GM12864 (cell line): ENCODE data around the gene CENPT.

Experiments used
- DNase-seq: peaks from one replicate; pipeline ENCODE4 v3.0.0-alpha.2; 2011; ENCODE audit warnings: low read depth
- H3K4me3 ChIP-seq: 2 replicates; pipeline ENCODE4 v1.5.1; 2011; ENCODE audit warnings: mild to moderate bottlenecking, low read depth, low read length, control low read depth
- CTCF ChIP-seq: IDR thresholded peaks from 2 replicates; pipeline ENCODE4 v1.5.1; 2011; ENCODE audit warnings: low read depth, mild to moderate bottlenecking, moderate library complexity, low read length, control low read depth, inconsistent platforms; ENCODE audit errors: missing control alignments

Gene CENPT

GRCh38 chr16:67801241-67801640 lies 46.3 kb downstream of the CENPT start:
- no peak overlapping the region for H3K4me3 ChIP-seq
- no peak for TF ChIP-seq CTCF
- no peak for DNase-seq

DNA sequence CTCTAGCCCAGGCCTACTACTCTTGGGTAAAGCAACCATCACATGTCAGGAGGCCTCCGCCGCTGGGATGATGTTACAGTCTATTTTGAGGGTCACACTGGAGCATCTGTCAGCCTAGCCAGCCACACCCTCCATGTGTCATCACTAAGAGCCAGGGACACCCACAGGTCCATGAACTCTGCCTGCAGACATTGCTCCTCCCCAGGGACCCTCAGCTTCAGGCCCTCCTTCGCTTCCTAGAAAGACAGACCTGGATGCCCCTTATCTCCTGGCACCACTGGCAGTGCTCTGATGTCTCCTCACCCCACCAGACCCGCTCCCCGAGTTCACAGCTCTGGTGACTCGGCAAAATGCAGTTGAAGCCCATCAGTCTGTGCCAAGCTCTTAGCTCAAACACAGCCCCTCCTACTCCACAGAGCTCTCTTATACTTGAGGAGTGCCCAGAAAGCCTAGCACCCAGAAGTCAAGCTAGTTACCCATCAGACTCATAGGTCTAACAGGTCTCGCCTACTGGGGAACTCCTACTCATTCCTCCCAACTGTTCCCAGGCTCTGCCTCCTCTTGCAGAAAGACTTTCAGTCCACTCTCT lies 47.1 kb downstream of the CENPT start:
- H3K4me3 ChIP-seq, result no peak overlapping the region
- no peak for TF ChIP-seq CTCF
- no peak for DNase-seq

DNA sequence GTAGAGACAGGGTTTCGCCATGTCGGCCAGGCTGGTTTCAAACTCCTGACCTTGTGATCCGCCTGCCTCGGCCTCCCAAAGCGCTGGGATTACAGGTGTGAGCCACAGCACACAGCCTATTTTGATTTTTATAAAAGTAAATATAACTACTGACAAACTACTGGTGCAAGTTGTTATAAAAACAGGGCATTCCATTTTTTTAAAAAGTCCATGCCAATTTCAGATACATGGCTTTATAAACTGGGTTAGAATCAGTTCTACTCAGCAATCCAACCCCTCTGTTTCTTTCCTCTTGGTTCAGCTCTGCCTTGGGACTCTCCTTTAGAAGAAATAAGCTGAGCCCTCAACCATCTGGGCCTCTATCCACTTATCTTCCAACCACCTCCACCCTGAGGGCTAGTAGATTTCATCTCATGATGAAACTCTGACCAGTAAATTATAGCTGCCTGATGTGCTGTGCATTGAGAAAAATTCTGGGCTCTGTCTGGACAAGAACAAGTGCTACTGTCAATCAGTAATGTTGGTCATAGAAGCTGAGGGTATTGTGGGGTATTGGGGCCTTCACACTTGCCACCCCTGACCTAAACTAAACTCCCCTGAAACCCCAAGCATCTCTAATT lies 51.3 kb downstream of the CENPT start:
- TF ChIP-seq CTCF, result no peak
- no peak for DNase-seq
- H3K4me3 ChIP-seq, result no peak overlapping the region

- no peak overlapping the region for H3K4me3 ChIP-seq
- DNase-seq, result no peak
- TF ChIP-seq CTCF, result no peak
These were observed 57.4 kb downstream of the CENPT start for GRCh38 chr16:67790071-67790470.

DNA sequence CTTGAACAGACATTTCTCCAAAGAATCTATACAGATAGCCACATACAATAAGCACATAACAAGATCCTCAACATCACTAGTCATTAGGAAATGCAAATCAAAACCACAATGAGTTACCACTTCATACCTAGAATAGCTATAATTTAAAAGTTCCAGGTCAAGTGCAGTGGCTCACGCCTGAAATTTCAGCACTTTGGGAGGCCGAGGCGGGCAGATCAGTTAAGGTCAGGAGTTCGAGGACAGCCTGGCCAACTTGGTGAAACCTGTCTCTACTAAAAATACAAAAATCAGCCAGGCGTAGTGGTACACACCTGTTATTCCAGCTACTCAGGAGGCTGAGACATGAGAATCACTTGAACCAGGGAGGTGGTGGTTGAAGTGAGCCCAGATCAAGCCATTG lies 61.0 kb downstream of the CENPT start:
- no peak for DNase-seq
- H3K4me3 ChIP-seq, result no peak overlapping the region
- TF ChIP-seq CTCF, result no peak

DNA sequence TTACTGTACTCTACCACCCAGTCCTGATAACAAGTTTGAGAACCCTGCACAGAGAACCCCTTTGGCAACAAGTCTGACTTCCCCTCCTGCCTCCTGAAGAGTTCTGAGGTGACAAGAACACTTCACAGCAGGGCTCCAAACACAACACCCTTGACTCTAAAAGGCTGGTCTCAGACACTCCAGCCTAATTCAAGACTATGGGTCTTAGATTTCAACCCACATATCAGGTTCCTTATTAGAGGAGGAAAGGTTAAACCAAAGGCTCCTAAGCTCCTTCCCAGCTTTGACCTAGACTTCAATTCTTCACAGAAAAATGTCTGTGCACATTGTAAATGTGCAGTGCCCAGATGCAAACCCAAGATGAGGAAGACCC lies 64.2 kb downstream of the CENPT start:
- TF ChIP-seq CTCF, result no peak
- H3K4me3 ChIP-seq, result no peak overlapping the region
- DNase-seq, result no peak

GRCh38 chr16:67782567-67783352 lies 64.7 kb downstream of the CENPT start:
- no peak overlapping the region for H3K4me3 ChIP-seq
- no peak for DNase-seq
- no peak for TF ChIP-seq CTCF
